ENCODE measurements around the gene EFNB3. TPM values are rescaled to one million over a fixed set of nuclear protein-coding genes. Genes with fewer than 3 reads are reported as not detected.

The EFNB3 gene
- 1 to 10 TPM; 6.2 to 9.2 (median 9.0) TPM for total RNA-seq

DNA sequence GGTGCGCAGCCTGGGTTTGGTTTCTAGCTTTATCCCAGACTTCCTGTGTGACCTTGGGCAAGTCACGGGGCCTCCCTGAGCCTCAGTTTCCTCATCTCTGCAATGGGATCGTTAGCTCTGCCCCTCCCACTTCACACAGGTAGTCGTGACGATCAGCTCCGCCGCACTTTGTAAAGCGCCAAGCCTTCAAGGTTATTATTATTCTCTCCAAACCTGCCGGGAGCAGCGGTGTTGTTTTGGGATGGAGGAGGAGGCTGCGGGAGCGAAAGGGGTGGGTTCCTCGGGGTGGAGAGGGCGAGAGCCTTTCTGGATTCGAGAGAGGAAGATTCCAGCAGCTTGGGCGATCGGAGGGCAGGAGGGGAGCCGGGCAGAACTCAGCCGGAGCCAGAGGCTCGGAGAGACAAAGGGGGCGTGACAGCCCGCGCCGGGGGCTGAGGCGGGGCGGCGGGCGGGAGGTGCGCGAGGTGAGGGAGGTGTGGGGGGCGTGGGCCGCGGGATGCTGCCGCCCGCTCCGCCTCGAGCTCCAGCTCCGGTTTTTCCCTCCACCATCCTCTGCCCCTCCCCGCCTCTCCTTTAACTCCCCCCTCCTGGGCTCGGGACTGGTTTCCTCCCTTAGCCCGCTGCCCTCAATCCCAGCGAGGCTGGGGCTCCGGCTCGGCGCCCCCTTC, at the start of gene EFNB3:
EFNB3 (plus strand) TSS at position 602 of the 668 bp plus-strand sequence. CDS start 397 bp downstream, outside the sequence.
- no peak for DNase-seq (ENCODE audit: low spot score in 2 of 2)
- TF ChIP-seq POLR2A (IDR thresholded peaks at IDR 0.05) (no peak), POLR2AphosphoS5 (IDR thresholded peaks at IDR 0.05) (no peak), EP300 (IDR thresholded peaks at IDR 0.05) (no peak), CTCF (IDR thresholded peaks at IDR 0.05) (no peak)
- peaks cover 35% of the 10 kb centered on the region for H3K27me3 ChIP-seq

GRCh38 chr17:7655541-7655840, 49.5 kb upstream of the EFNB3 start:
- WGBS, result 88% methylated on average over 15 of the region's 17 CpGs
- TF ChIP-seq POLR2A (IDR thresholded peaks at IDR 0.05), result no peak
- no peak for TF ChIP-seq CTCF (IDR thresholded peaks at IDR 0.05)
- no peak for TF ChIP-seq POLR2AphosphoS5 (IDR thresholded peaks at IDR 0.05)
- TF ChIP-seq EP300 (IDR thresholded peaks at IDR 0.05), result no peak

More for the DNA sequence above, at the start of gene EFNB3:
- Histone ChIP-seq H3K4me1 (peaks cover 20% of the 10 kb centered on the region), H3K9me3 (no peaks in the 10 kb centered on the region), H3K27ac (no peak within 1 kb of the TSS), H3K36me3 (peaks cover 24% of the 10 kb centered on the region), H3K4me3 (peak within 1 kb of the TSS; percentile 58)
- WGBS, result 1% methylated on average over 41 of the region's 45 CpGs

GRCh38 chr17:7656958-7657609, 47.9 kb upstream of the EFNB3 start:
- Histone ChIP-seq H3K4me1 (no peaks in the 10 kb centered on the region), H3K9me3 (no peaks in the 10 kb centered on the region), H3K27me3 (peaks cover 14% of the 10 kb centered on the region), H3K27ac (no peak overlapping the region), H3K36me3 (no peaks in the 10 kb centered on the region), H3K4me3 (no peak overlapping the region)
- no peak for DNase-seq (ENCODE audit: low spot score in 2 of 2)
- TF ChIP-seq CTCF (IDR thresholded peaks at IDR 0.05) (no peak), POLR2A (IDR thresholded peaks at IDR 0.05) (no peak), POLR2AphosphoS5 (IDR thresholded peaks at IDR 0.05) (no peak), EP300 (IDR thresholded peaks at IDR 0.05) (no peak)
- 41% methylated on average over 10 of the region's 10 CpGs for WGBS

More at GRCh38 chr17:7655541-7655840, 49.5 kb upstream of the EFNB3 start:
- Histone ChIP-seq H3K9me3 (no peaks in the 10 kb centered on the region), H3K27me3 (peaks cover 29% of the 10 kb centered on the region), H3K27ac (no peak overlapping the region), H3K4me3 (no peak overlapping the region), H3K4me1 (peaks cover 14% of the 10 kb centered on the region), H3K36me3 (no peaks in the 10 kb centered on the region)
- no peak for DNase-seq (ENCODE audit: low spot score in 2 of 2)

DNA sequence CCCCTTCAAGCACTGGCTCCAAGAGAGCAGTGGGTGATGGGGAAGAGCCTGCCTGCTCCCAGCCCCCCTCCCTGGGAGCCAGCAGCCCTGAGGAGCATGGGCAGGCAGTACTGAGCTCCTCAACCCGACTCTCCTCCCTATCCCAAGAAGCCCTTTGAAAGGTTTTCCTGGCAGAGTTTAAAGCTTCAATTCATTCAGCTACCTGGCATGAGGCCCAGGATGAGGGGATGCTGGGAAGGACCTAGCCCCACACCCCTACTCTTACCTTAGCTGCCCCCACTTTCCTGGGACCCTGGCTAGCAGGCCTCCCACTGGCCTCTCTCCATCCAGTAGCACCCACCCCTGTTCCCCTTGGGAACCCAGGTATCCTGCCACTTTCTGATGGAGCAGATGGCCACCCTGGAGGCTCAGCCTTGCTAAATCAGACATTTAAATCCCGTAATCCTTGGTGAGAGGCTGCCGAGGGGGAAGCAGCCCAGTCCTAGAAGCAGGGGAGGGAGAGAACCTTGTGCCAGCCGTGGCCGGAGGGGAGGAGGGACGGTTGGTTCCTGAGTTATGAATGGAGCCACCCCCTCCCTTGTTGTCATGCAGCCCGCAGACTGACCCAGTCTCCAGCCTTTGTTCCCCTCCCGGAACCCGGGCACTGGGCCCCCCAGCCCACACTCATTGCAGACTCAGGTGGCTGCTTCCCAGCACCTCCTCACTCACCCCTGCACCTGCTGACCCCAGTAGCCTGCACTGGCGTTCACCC, 37.2 kb upstream of the EFNB3 start:
- H3K9me3 ChIP-seq, result no peaks in the 10 kb centered on the region
- DNase-seq (ENCODE audit: low spot score in 2 of 2), result no peak
- no peak overlapping the region for H3K27ac ChIP-seq
- H3K27me3 ChIP-seq, result no peaks in the 10 kb centered on the region
- 58% methylated on average over 9 of the region's 10 CpGs for WGBS
- H3K4me3 ChIP-seq, result no peak overlapping the region
- no peak for TF ChIP-seq CTCF (IDR thresholded peaks at IDR 0.05)
- TF ChIP-seq POLR2AphosphoS5 (IDR thresholded peaks at IDR 0.05), result no peak
- no peak for TF ChIP-seq EP300 (IDR thresholded peaks at IDR 0.05)
- no peak for TF ChIP-seq POLR2A (IDR thresholded peaks at IDR 0.05)
- H3K4me1 ChIP-seq, result no peaks in the 10 kb centered on the region
- H3K36me3 ChIP-seq, result peaks cover 61% of the 10 kb centered on the region

GRCh38 chr17:7668482-7668881, 36.5 kb upstream of the EFNB3 start:
- DNase-seq (ENCODE audit: low spot score in 2 of 2), result no peak
- Histone ChIP-seq H3K4me1 (no peaks in the 10 kb centered on the region), H3K9me3 (peaks cover 3% of the 10 kb centered on the region), H3K36me3 (peaks cover 68% of the 10 kb centered on the region), H3K27ac (no peak overlapping the region), H3K4me3 (no peak overlapping the region), H3K27me3 (no peaks in the 10 kb centered on the region)
- no peak for TF ChIP-seq EP300 (IDR thresholded peaks at IDR 0.05)
- TF ChIP-seq POLR2AphosphoS5 (IDR thresholded peaks at IDR 0.05), result no peak
- TF ChIP-seq POLR2A (IDR thresholded peaks at IDR 0.05), result no peak
- TF ChIP-seq CTCF (IDR thresholded peaks at IDR 0.05), result no peak
- WGBS, result 94% methylated on average over 7 of the region's 7 CpGs

All from suprapubic skin (tissue), 4 donors.